Heart left ventricle (tissue), 13 donors: ENCODE results near the gene ARHGAP1.

Experiments
- POLR2A ChIP-seq, 2 donors: fragments of 450-650 bp; IDR thresholded peaks; one replicate each; pipeline ENCODE4 v1.6.1; 2017; ENCODE audit warnings: antibody characterized with exemption in 2 of 2, mild to moderate bottlenecking in 2 of 2, moderate library complexity in 2 of 2
- TF ChIP-seq, protein P1 (sequence below), 12 donors: fragments of 200-600 bp; sonication (generic) in 4 of 12; IDR thresholded peaks; one replicate each; pipeline versions ENCODE4 v1.5.0 to v1.8.0; 2018 to 2022; ENCODE audit warnings: antibody characterized with exemption in 12 of 12, mild to moderate bottlenecking in 5 of 12
- donor health status: ischemic (EF 13 %, LVEDD 7.1; RV severe dilation, severe dysfunction).
- donor health status: DM: no; HTN: yes; CAD: no.
- donor health status: DM: no; HTN: no; CAD: no.
- donor health status: ischemic (EF 25% LVEDD 6.9; RV normal size, moderate dysfunction).
- donor health status: ischemic (EF 25% LVEDD 5.7; RV mildly dilated, moderate dysfunction).
- donor health status: ischemic (EF 35%, LVEDD 5.7; RV mildly dilated, moderate dysfunction).
- donor health status: nonischemic (EF 11% LVEDD 7.7; RV severe dilation, severe dysfunction).
- donor health status: DM: yes; HTN: yes; CAD: no.
- donor health status: PGD.
- donor health status: ischemic (EF 29% LVEDD 5.4; RV normal size, mild dysfunction).
- donor health status: nonischemic (EF 23%, LVEDD 6.1; RV moderate dilation, normal function).

DNA sequence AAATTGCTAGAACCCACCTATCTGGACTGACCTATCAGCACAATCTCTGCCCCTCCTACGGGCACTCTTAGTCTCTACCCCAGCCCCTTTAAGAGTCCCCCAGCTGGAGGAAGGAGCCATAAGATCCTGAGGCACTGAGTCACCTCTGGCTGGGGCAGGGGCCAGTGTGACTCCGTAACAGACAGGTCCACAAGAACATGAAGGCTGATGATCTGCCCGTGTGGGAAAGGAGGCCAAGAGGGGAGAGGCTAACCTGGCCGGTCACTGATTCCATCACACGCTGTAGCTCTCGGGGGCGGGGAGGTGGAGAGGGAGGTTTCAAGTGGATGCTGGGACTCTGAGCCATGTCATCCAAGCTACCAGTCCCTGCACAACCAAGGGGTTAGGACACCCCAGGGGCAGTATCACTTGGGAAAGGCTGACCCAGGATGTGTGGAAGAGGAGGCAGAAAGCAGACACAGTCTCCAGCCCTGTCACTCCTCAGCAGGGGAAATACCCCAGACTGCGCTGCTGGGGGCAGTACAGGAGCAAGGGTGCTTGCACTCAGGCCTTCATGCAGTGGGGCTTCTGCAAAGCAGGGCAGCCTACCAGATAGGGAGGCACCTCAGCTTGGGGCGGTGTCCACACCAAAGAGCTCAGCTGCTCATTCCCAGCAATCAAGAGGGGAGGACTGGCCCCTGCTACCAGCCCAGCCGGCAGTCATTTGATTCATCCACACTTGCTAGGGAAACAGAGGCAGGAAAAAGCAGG is 22.3 kb downstream of the ARHGAP1 start:
- TF ChIP-seq, protein P1, sequence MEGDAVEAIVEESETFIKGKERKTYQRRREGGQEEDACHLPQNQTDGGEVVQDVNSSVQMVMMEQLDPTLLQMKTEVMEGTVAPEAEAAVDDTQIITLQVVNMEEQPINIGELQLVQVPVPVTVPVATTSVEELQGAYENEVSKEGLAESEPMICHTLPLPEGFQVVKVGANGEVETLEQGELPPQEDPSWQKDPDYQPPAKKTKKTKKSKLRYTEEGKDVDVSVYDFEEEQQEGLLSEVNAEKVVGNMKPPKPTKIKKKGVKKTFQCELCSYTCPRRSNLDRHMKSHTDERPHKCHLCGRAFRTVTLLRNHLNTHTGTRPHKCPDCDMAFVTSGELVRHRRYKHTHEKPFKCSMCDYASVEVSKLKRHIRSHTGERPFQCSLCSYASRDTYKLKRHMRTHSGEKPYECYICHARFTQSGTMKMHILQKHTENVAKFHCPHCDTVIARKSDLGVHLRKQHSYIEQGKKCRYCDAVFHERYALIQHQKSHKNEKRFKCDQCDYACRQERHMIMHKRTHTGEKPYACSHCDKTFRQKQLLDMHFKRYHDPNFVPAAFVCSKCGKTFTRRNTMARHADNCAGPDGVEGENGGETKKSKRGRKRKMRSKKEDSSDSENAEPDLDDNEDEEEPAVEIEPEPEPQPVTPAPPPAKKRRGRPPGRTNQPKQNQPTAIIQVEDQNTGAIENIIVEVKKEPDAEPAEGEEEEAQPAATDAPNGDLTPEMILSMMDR (IDR thresholded peaks at IDR 0.05), result no peak
- TF ChIP-seq POLR2A (IDR thresholded peaks at IDR 0.05), result no peak
